Putamen (tissue), 1 donor: ENCODE results near the gene MARCKSL1.
"Not testable (repeated sequence)": the region's sequence is repeated elsewhere in the genome, so short reads cannot be mapped to it uniquely, and the experiment has no call there.

Source experiments
- DNase-seq: peaks from one replicate; pipeline ENCODE4 v3.0.0-alpha.2; 2016; ENCODE audit warnings: low spot score

The MARCKSL1 gene

GRCh38 chr1:32333251-32333963 lies 2.6 kb downstream of the MARCKSL1 start:
- no peak for DNase-seq

DNA sequence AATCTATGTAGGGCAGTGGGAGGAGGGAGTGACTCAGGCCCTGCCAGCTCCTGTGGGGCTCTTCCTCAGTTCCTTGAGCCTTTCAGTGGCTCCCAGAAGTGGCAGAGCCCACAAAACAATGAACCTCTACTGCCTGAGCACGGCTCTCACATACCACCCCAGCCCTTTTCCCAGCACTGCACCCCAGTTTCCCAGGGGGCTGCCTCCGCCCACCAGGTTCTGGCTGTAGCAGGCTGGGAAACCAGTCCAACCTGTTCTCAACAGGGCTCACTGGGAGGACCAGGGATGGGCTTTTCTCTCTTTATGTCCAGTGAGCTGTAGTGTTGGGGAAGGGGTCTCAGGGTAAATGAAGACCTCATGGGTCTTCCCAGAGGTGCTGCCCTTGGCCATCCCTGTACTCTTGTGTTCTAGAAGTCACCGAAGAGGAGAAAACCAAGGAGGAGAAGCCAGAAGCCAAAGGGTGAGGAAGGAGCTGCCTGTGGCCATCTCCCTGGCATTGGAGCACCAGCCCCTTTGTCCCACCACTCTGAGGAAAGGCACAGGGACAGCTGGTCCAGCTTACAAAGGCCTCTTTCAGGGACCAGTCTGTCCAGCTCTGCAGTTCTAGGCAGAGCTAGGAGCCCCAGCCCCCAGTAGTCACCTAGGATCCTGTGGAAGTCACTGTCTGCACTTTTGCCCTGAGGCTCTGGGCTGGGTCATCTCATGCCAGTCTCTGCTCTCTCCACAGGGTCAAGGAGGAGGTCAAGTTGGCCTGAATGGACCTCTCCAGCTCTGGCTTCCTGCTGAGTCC lies 3.5 kb downstream of the MARCKSL1 start:
- peak; percentile 40 for DNase-seq

GRCh38 chr1:32331549-32331948 lies 4.5 kb downstream of the MARCKSL1 start:
- DNase-seq, result no peak

- no peak for DNase-seq
Measured at GRCh38 chr1:32330558-32331151, 5.4 kb downstream of the MARCKSL1 start.

- DNase-seq, result no peak
Measured at GRCh38 chr1:32329931-32330466, 6.0 kb downstream of the MARCKSL1 start.

DNA sequence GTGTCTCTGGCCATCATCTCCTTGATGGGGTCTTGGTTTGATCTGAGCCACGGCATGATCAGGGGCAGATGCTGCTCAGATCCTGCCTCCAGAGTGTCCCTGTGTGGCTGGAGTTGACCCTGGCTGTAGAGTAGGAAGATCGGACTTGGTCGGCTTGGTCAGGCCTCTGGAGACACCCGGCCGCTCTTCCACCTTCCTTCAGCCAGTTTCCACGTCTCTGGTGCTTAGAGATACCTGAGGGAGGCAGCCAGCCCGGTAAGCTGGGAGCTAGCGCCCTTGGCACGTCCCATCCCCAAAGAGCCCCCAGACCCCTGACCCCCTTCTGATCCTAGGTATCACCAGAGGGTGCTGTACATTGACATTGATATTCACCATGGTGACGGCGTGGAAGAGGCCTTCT lies 8.8 kb downstream of the MARCKSL1 start:
- DNase-seq, result no peak

GRCh38 chr1:32321712-32322291 lies 14.2 kb downstream of the MARCKSL1 start:
- DNase-seq, result no peak

- no peak for DNase-seq
Measured at GRCh38 chr1:32318127-32318869, 17.7 kb downstream of the MARCKSL1 start.

DNA sequence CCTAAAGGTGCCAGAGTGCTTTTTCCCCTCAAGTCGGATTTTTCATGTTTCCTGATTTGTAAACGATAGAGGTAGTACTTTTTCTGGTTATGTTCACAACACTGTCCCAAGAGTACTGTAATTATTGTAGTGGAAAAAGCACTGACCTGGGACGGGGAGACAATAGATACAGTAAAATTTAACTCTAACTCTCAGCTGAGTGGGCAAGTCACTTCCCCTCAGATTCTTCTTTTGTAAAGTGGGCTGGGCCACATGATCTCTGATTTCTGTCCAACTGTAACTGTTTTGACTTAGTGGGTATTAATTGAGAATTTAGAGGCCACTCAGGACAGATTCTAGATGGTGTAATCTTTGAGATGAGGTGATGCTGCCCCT lies 19.1 kb downstream of the MARCKSL1 start:
- DNase-seq, result no peak

DNA sequence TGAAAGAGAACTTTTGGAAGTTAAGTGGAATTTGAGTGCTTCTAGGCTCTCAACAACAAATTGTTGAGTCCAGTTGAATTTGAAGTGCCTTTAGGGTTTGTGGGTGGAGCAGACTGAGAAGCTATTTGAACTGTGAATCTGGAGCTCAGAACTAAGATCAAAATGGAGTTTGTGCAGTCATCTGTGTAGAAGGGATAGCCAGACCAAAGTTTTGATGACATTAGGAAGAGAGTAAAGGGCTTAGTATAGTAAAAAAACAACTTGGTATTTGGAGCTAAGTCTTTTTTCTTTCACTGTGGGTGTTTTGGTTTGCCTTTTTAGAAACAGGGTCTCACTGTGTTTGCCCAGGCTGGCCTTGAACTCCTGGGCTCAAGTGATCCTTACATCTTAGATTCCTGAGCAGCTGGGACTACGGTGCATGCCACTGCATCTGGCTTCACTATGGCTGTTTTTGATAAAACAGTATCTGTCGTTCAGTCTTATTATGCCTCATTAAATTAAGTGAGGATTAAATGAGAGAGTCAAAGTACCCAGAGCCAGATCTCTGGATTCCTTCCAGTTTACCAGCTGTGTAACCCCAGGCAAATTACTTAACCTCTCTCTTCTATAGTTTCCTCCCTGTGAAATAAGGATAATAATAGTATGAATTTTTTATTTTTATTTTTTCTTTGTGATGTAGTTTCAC lies 24.2 kb downstream of the MARCKSL1 start:
- DNase-seq, result no peak

DNA sequence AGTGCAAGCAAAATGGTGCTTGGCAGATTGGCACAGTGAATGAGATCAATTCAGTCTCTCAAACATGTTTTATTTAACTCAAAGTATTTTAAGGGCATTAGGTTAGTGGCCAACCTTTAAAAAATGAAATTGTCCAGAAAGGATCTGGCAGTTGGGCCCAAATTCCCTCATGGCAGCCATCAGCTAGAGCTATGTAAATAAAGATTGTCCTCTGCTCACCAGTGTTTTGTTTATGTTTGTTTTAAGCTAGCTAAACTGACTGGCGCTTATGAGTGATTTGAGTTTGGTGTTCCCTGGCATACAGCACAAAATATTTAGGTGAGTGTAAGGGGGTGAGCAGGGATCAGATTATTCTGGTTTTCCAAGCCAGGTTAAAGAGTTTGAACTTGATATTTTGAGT lies 26.1 kb downstream of the MARCKSL1 start:
- no peak for DNase-seq

DNA sequence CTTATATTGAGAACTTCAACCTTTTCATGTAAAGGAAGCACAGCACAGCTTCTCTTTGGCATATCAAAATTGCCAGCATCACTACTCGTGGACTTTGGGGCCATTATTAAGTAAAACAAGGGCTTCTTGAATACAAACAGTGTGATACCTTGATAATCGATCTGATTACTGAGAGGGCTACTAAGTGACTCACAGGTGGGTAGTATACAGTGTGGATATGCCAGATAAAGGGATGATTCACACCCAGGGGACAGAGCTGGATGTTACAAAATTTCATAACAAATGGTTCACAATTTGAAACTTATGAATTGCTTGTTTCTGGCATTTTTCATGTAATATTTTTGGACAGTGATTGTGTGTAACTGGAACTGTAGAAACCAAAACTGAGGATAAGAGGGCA lies 28.7 kb downstream of the MARCKSL1 start:
- DNase-seq, result no peak

DNA sequence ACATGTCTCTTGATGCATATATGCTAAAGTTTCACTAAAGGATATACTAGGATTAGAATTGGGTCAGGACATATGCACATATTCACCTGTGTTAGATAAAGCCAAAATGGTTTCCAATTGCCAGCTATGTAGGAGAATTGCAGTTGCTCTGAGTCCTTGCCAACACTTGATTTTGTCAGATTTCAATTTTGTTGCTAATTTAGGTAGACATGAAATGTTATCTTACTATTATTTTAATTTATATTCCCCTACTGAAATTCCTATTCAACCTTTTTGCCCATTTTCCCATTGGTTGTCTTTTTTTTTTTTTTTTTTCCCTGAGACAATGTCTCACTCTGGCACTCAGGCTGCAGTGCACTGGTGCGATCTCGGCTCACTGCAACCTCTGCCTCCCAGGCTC lies 30.7 kb downstream of the MARCKSL1 start:
- DNase-seq, result no peak

DNA sequence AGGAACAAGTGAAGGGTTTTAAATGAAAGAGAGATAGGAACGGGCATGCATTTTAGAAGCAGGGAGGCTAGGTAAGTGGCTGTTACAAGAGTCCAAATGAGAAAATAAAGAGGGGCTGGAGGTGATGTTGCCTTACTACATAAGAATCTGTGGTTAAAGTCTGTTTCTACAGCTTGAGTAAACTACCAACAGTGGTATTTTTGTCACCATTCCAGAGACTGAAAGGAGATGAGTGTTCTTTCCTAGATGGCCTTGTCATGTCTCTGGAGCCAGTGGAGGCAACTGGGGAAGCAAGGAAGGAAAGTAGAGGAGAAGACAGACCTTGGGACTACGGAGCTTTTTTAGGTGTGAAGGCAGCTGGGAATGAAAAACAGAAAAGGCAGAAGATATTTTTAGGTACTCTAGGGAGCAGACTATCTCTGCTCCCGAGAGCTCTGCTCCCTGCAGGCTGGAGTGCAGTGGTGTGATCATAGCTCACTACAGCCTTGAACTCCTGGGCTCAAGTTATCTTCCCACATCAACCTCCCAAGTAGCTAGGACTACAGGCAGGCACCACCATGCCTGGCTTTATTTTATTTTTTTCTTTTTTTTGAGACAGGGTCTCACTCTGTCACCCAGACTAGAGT lies 31.9 kb downstream of the MARCKSL1 start:
- no peak for DNase-seq

- DNase-seq, result no peak
Measured at GRCh38 chr1:32303358-32303757, 32.7 kb downstream of the MARCKSL1 start.

DNA sequence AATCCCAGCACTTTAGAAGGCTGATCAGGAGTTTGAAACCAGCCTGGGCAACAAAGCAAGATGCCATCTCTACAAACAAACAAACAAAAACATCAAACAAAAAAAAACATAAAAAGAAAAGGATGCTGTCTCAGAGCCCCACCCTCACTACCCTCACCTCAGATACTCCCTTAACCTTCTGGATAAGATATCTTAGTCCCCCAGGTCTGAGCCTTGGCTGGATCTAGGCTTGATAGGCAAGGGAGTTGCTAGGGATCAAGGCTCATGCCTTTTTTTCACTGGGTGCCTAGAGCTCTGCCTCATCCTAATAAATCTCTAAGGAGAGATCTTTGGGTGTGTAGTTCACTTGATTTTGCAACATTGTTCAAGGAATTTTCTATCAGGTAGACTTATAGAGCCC lies 36.7 kb downstream of the MARCKSL1 start:
- no peak for DNase-seq

DNA sequence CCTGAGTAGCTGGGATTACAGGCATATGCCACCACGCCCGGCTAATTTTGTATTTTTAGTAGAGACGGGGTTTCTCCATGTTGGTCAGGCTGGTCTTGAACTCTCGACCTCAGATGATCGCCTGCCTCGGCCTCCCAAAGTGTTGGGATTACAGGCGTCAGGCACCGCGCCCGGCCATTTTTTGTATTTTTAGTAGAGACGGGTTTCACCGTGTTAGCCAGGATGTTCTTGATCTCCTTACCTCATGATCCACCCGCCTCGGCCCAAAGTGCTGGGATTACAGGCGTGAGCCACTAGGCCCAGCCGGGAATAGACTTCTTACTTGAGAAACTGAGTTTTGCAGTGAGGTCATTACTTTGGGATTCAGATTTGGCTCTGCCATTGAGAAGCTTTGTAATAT lies 37.8 kb downstream of the MARCKSL1 start:
- DNase-seq, result not testable (repeated sequence)

DNA sequence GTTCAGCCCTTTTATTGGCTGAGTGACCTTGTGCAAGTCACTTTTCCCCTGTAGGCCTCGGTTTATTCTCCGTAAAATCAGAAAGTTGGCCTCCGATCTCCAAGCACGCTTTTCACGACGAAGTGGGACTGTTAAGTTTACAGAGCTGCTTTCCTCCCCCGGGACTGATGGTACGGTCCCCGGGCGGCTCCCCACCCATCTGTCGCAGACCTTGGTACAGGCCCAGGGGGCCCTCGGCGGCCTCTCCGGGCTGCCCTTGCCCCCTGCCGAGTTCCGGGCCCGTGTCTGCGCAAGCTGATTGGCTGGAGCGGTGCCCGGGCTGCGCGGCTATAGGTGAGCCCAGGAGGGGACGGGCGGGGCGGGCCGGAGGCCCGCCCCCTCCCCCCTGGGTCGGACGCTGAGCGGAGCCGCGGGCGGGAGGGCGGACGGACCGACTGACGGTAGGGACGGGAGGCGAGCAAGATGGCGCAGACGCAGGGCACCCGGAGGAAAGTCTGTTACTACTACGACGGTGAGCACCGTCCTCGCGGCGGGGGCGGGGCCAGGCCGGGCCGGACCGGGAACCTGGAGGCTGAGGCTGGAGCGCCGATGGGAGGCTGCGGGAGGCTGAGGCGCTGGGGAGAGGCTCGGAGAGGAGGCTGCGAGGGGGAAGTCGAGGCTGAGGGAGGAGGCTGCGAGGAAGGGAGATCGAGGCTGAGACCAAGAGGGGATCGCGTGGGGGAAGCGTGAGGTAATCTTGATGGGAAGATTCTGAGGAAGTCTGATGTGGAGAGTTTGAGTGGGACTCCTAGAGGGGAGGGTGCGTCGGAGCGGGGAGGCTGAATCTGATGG lies 44.1 kb downstream of the MARCKSL1 start, which contains the start of gene HDAC1:
HDAC1 (plus strand) TSS at position 376 of the 831 bp plus-strand sequence; CDS start at position 463, 87 bp downstream.
- peak; percentile 86 for DNase-seq

- no peak for DNase-seq
Measured at GRCh38 chr1:32291145-32291707, 44.8 kb downstream of the MARCKSL1 start.
